Measurements from ENCODE around the gene ZNF281. TPM values are rescaled to one million over a fixed set of nuclear protein-coding genes. Genes with fewer than 3 reads are reported as not detected.

The ZNF281 gene
- total RNA-seq, 4 donors from 2014 or later = 2.5 to 8.6 (median 6.3) TPM

- H3K27ac ChIP-seq = no peak overlapping the region
- WGBS, 2 donors = 98% methylated on average over 6 to 7 of the region's 7 CpGs
- intact Hi-C loops (cut with DNase I) = no loop called here
- H3K27me3 ChIP-seq = no peaks in the 10 kb centered on the region
- DNase-seq = no peak
- no peaks in the 10 kb centered on the region for H3K4me1 ChIP-seq
- H3K9me3 ChIP-seq = no peaks in the 10 kb centered on the region
- H3K4me3 ChIP-seq = no peak overlapping the region
- TF ChIP-seq POLR2A (IDR thresholded peaks at IDR 0.05) (no peak), CTCF (IDR thresholded peaks at IDR 0.05) (no peak)
- H3K36me3 ChIP-seq = no peaks in the 10 kb centered on the region
These were observed 17.1 kb downstream of the ZNF281 start for GRCh38 chr1:200392625-200393185.

GRCh38 chr1:200391747-200392146 lies 18.1 kb downstream of the ZNF281 start:
- no peaks in the 10 kb centered on the region for H3K9me3 ChIP-seq
- DNase-seq = no peak
- no peaks in the 10 kb centered on the region for H3K4me1 ChIP-seq
- H3K4me3 ChIP-seq = no peak overlapping the region
- no peaks in the 10 kb centered on the region for H3K36me3 ChIP-seq
- no peak overlapping the region for H3K27ac ChIP-seq
- WGBS, 2 donors = 63% methylated on average over 1 of the region's 1 CpG
- TF ChIP-seq POLR2A (IDR thresholded peaks at IDR 0.05) (no peak), CTCF (IDR thresholded peaks at IDR 0.05) (no peak)
- H3K27me3 ChIP-seq = no peaks in the 10 kb centered on the region
- intact Hi-C loops (cut with DNase I) = no loop called here

GRCh38 chr1:200388791-200389190 lies 21.0 kb downstream of the ZNF281 start:
- TF ChIP-seq CTCF (IDR thresholded peaks at IDR 0.05) (no peak), POLR2A (IDR thresholded peaks at IDR 0.05) (no peak)
- Histone ChIP-seq H3K4me1 (no peaks in the 10 kb centered on the region), H3K27me3 (no peaks in the 10 kb centered on the region), H3K4me3 (no peak overlapping the region), H3K27ac (no peak overlapping the region), H3K36me3 (no peaks in the 10 kb centered on the region), H3K9me3 (no peaks in the 10 kb centered on the region)
- DNase-seq = no peak
- WGBS, 2 donors = 78 to 89% methylated on average over 1 of the region's 1 CpG
- intact Hi-C loops (cut with DNase I) = no loop called here

GRCh38 chr1:200386416-200386815 lies 23.4 kb downstream of the ZNF281 start:
- Histone ChIP-seq H3K9me3 (no peaks in the 10 kb centered on the region), H3K4me1 (no peaks in the 10 kb centered on the region), H3K27me3 (no peaks in the 10 kb centered on the region), H3K4me3 (no peak overlapping the region), H3K27ac (no peak overlapping the region), H3K36me3 (no peaks in the 10 kb centered on the region)
- no peak for TF ChIP-seq CTCF (IDR thresholded peaks at IDR 0.05)
- TF ChIP-seq POLR2A (IDR thresholded peaks at IDR 0.05) = no peak
- WGBS, 2 donors = 100% methylated on average over 1 to 3 of the region's 4 CpGs
- intact Hi-C loops (cut with DNase I) = no loop called here
- DNase-seq = no peak

GRCh38 chr1:200384818-200385390 lies 24.9 kb downstream of the ZNF281 start:
- Histone ChIP-seq H3K4me3 (no peak overlapping the region), H3K9me3 (no peaks in the 10 kb centered on the region), H3K27me3 (no peaks in the 10 kb centered on the region), H3K27ac (no peak overlapping the region), H3K36me3 (no peaks in the 10 kb centered on the region), H3K4me1 (no peaks in the 10 kb centered on the region)
- DNase-seq = no peak
- 90 to 96% methylated on average over 10 of the region's 11 CpGs for WGBS, 2 donors
- intact Hi-C loops (cut with DNase I) = no loop called here
- TF ChIP-seq POLR2A (IDR thresholded peaks at IDR 0.05) (no peak), CTCF (IDR thresholded peaks at IDR 0.05) (no peak)

All from esophagus squamous epithelium (tissue), 5 donors.